ENCODE measurements around the gene ZDHHC19. TPM values are rescaled to one million over a fixed set of nuclear protein-coding genes. Genes with fewer than 3 reads are reported as not detected.
A peak's percentile ranks its signal among the peaks of the same experiment; 100 is the strongest.

Gene ZDHHC19
- total RNA-seq, 1 donor from 2014 or later: not detected

- DNase-seq (ENCODE audit: low spot score): no peak
- Mint-ChIP-seq H3K4me1 (ENCODE audit: low read depth) (peaks cover 7% of the 10 kb centered on the region), H3K4me3 (ENCODE audit: unreplicated experiment) (no peak overlapping the region), H3K27me3 (ENCODE audit: low read depth) (peaks cover 2% of the 10 kb centered on the region), H3K9me3 (ENCODE audit: low read depth) (no peaks in the 10 kb centered on the region), H3K27ac (ENCODE audit: unreplicated experiment) (no peak overlapping the region), H3K36me3 (ENCODE audit: low read depth) (no peaks in the 10 kb centered on the region)
- TF ChIP-seq CTCF (IDR thresholded peaks at IDR 0.05): no peak
These were observed 30.1 kb downstream of the ZDHHC19 start for GRCh38 chr3:196181127-196181546.

GRCh38 chr3:196180346-196180745 lies 30.9 kb downstream of the ZDHHC19 start:
- Mint-ChIP-seq H3K27ac (ENCODE audit: unreplicated experiment) (no peak overlapping the region), H3K27me3 (ENCODE audit: low read depth) (peaks cover 2% of the 10 kb centered on the region), H3K36me3 (ENCODE audit: low read depth) (no peaks in the 10 kb centered on the region), H3K4me3 (ENCODE audit: unreplicated experiment) (no peak overlapping the region), H3K9me3 (ENCODE audit: low read depth) (no peaks in the 10 kb centered on the region), H3K4me1 (ENCODE audit: low read depth) (peaks cover 7% of the 10 kb centered on the region)
- TF ChIP-seq CTCF (IDR thresholded peaks at IDR 0.05): no peak
- peak; percentile 20 for DNase-seq (ENCODE audit: low spot score)

GRCh38 chr3:196179380-196180308 lies 31.6 kb downstream of the ZDHHC19 start:
- peak; percentile 71 for DNase-seq (ENCODE audit: low spot score)
- H3K9me3 Mint-ChIP-seq (ENCODE audit: low read depth): no peaks in the 10 kb centered on the region
- H3K4me3 Mint-ChIP-seq (ENCODE audit: unreplicated experiment): no peak overlapping the region
- H3K27me3 Mint-ChIP-seq (ENCODE audit: low read depth): peaks cover 2% of the 10 kb centered on the region
- TF ChIP-seq CTCF (IDR thresholded peaks at IDR 0.05): no peak
- H3K36me3 Mint-ChIP-seq (ENCODE audit: low read depth): no peaks in the 10 kb centered on the region
- no peak overlapping the region for H3K27ac Mint-ChIP-seq (ENCODE audit: unreplicated experiment)
- H3K4me1 Mint-ChIP-seq (ENCODE audit: low read depth): peaks cover 7% of the 10 kb centered on the region

- DNase-seq (ENCODE audit: low spot score): no peak
- Mint-ChIP-seq H3K27ac (ENCODE audit: unreplicated experiment) (no peak overlapping the region), H3K4me3 (ENCODE audit: unreplicated experiment) (no peak overlapping the region), H3K36me3 (ENCODE audit: low read depth) (no peaks in the 10 kb centered on the region), H3K4me1 (ENCODE audit: low read depth) (peaks cover 7% of the 10 kb centered on the region), H3K9me3 (ENCODE audit: low read depth) (no peaks in the 10 kb centered on the region), H3K27me3 (ENCODE audit: low read depth) (peaks cover 2% of the 10 kb centered on the region)
- TF ChIP-seq CTCF (IDR thresholded peaks at IDR 0.05): no peak
These were observed 32.2 kb downstream of the ZDHHC19 start for GRCh38 chr3:196178993-196179379.

GRCh38 chr3:196177967-196178366 lies 33.2 kb downstream of the ZDHHC19 start:
- Mint-ChIP-seq H3K9me3 (ENCODE audit: low read depth) (no peaks in the 10 kb centered on the region), H3K27me3 (ENCODE audit: low read depth) (peaks cover 2% of the 10 kb centered on the region), H3K27ac (ENCODE audit: unreplicated experiment) (no peak overlapping the region), H3K4me3 (ENCODE audit: unreplicated experiment) (no peak overlapping the region), H3K36me3 (ENCODE audit: low read depth) (no peaks in the 10 kb centered on the region), H3K4me1 (ENCODE audit: low read depth) (peaks cover 7% of the 10 kb centered on the region)
- DNase-seq (ENCODE audit: low spot score): peak; percentile 10
- TF ChIP-seq CTCF (IDR thresholded peaks at IDR 0.05): no peak
